ENCODE measurements around the gene EMID1. TPM values are rescaled to one million over a fixed set of nuclear protein-coding genes. Genes with fewer than 3 reads are reported as not detected.

Gene EMID1
- total and polyA plus RNA-seq, 8 donors, result 1.8 to 23.6 (median 10.3) TPM; not detected in 1

- intact Hi-C loops (cut with DNase I; ENCODE audit: low total_unique reads), result no loop called here
- Histone ChIP-seq H3K9me3 (no peaks in the 10 kb centered on the region), H3K27me3 (no peaks in the 10 kb centered on the region), H3K4me1 (peaks cover 11 to 27% (median 25%) of the 10 kb centered on the region in 4 donors), H3K4me3 (no peak overlapping the region), H3K36me3 (no peaks in the 10 kb centered on the region), H3K27ac (peak overlapping the region in 2 of 5 donors; percentile 1 to 40)
- TF ChIP-seq EP300 (IDR thresholded peaks at IDR 0.05), result no peak
- TF ChIP-seq CTCF (IDR thresholded peaks at IDR 0.05), result no peak
- TF ChIP-seq POLR2A (IDR thresholded peaks at IDR 0.05), result no peak
- no peak for TF ChIP-seq POLR2AphosphoS5 (IDR thresholded peaks at IDR 0.05)
- DNase-seq, result no peak
- 70 to 87% (median 85%) methylated on average over 10 to 14 of the region's 14 CpGs for WGBS, 5 donors
Measured at GRCh38 chr22:29216011-29216872, 10.5 kb downstream of the EMID1 start.

GRCh38 chr22:29216873-29217666 is 11.4 kb downstream of the EMID1 start:
- Histone ChIP-seq H3K4me3 (no peak overlapping the region), H3K9me3 (no peaks in the 10 kb centered on the region), H3K4me1 (peaks cover 11 to 28% (median 25%) of the 10 kb centered on the region in 4 donors), H3K27ac (peak overlapping the region in 2 of 5 donors; percentile 1 to 40), H3K36me3 (no peaks in the 10 kb centered on the region), H3K27me3 (no peaks in the 10 kb centered on the region)
- intact Hi-C loops (cut with DNase I; ENCODE audit: low total_unique reads), result no loop called here
- WGBS, 5 donors, result 68 to 76% (median 74%) methylated on average over 6 to 14 of the region's 14 CpGs
- TF ChIP-seq POLR2A (IDR thresholded peaks at IDR 0.05) (no peak), EP300 (IDR thresholded peaks at IDR 0.05) (no peak), POLR2AphosphoS5 (IDR thresholded peaks at IDR 0.05) (peak in 1 of 3 donors; percentile 15), CTCF (IDR thresholded peaks at IDR 0.05) (no peak)
- peak in 1 of 2 donors; percentile 48 for DNase-seq

- Histone ChIP-seq H3K4me3 (no peak overlapping the region), H3K27ac (no peak overlapping the region), H3K4me1 (peaks cover 11 to 28% (median 21%) of the 10 kb centered on the region in 4 donors), H3K9me3 (no peaks in the 10 kb centered on the region), H3K36me3 (no peaks in the 10 kb centered on the region), H3K27me3 (no peaks in the 10 kb centered on the region)
- intact Hi-C loops (cut with DNase I; ENCODE audit: low total_unique reads), result no loop called here
- no peak for TF ChIP-seq EP300 (IDR thresholded peaks at IDR 0.05)
- no peak for TF ChIP-seq CTCF (IDR thresholded peaks at IDR 0.05)
- TF ChIP-seq POLR2AphosphoS5 (IDR thresholded peaks at IDR 0.05), result no peak
- no peak for TF ChIP-seq POLR2A (IDR thresholded peaks at IDR 0.05)
- DNase-seq, result peak in 1 of 2 donors; percentile 6
- WGBS, 5 donors, result 72 to 82% (median 76%) methylated on average over 10 to 13 of the region's 13 CpGs
Measured at GRCh38 chr22:29217827-29218757, 12.4 kb downstream of the EMID1 start.
